Measurements from ENCODE around the gene TYRO3.

The TYRO3 gene

DNA sequence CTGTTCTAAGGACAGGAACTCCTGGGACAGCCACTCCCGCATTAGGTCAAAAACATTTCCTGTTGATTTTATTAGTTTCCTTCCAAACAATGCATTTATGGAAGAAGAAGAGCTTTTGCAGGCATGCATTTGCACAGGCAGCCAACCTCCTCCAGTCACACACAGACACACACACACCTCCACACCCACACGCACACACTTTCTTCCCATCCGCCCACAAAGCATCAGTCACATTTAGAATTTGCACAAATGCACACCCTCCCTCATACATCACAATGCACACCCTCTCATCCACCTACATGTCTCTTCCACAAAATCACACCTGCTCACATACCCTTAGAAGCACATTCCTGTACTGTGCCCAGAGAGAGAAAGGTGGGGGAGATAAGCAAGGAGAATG, 4.1 kb upstream of the TYRO3 start:
- no peaks in the 10 kb centered on the region for H3K27me3 ChIP-seq (ENCODE audit: control insufficient read depth, insufficient read depth, low read length)
- no peak overlapping the region for H3K4me3 ChIP-seq (ENCODE audit: low read depth, low read length)
- peaks cover 13% of the 10 kb centered on the region for H3K4me1 ChIP-seq (ENCODE audit: control insufficient read depth, insufficient read depth, low read length)
- no peak overlapping the region for H3K27ac ChIP-seq (ENCODE audit: low read depth, low read length)
- no peaks in the 10 kb centered on the region for H3K36me3 ChIP-seq (ENCODE audit: control insufficient read depth, insufficient read depth, low read length)
- no peaks in the 10 kb centered on the region for H3K9me3 ChIP-seq (ENCODE audit: control insufficient read depth, insufficient read depth, low read length)
- H3K9ac ChIP-seq (ENCODE audit: low read depth, low read length) = no peak overlapping the region

GRCh38 chr15:41556677-41557076, 2.3 kb upstream of the TYRO3 start:
- no peak overlapping the region for H3K27ac ChIP-seq (ENCODE audit: low read depth, low read length)
- H3K4me3 ChIP-seq (ENCODE audit: low read depth, low read length) = no peak overlapping the region
- no peaks in the 10 kb centered on the region for H3K27me3 ChIP-seq (ENCODE audit: control insufficient read depth, insufficient read depth, low read length)
- H3K9me3 ChIP-seq (ENCODE audit: control insufficient read depth, insufficient read depth, low read length) = no peaks in the 10 kb centered on the region
- H3K36me3 ChIP-seq (ENCODE audit: control insufficient read depth, insufficient read depth, low read length) = peaks cover 5% of the 10 kb centered on the region
- H3K9ac ChIP-seq (ENCODE audit: low read depth, low read length) = no peak overlapping the region
- H3K4me1 ChIP-seq (ENCODE audit: control insufficient read depth, insufficient read depth, low read length) = peaks cover 31% of the 10 kb centered on the region

DNA sequence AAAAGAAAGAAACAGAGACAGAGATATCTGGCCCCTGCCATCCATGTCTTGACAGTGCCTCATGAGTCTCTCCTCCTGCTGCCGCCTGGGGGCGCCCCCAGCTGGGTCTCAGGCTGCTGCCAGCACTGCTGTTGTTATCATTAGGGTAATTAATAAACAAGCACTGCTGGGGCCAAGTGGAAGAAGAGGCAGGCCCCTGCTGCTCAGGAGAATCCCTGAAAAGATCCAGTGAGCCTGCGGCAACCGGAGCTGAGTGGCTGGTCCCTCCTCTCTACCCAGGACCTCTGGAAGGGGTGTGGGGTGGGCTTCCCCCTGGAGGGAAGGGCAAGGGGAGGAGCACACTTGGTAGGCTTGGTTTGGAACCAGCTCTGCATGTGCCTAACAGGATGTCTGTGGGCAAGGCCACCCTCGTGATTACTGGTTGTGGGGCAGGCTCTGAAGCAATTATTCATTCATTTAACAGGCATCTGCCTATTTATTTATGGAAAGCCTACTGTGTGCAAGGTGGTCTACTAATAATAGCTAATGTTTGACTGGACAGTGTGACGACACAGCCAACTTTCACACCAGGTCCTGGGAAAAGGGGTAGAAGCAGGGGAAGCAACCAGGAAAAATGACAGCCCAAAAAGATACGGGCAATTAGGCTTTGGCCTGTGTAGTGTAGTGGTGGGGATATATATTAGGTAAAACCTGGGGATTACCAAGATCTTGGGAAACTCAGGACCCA, 1.2 kb upstream of the TYRO3 start:
- Histone ChIP-seq H3K4me3 (ENCODE audit: low read depth, low read length) (peak overlapping the region; percentile 84), H3K27ac (ENCODE audit: low read depth, low read length) (peak overlapping the region; percentile 80), H3K27me3 (ENCODE audit: control insufficient read depth, insufficient read depth, low read length) (no peaks in the 10 kb centered on the region), H3K9ac (ENCODE audit: low read depth, low read length) (peak overlapping the region; percentile 31), H3K9me3 (ENCODE audit: control insufficient read depth, insufficient read depth, low read length) (no peaks in the 10 kb centered on the region), H3K4me1 (ENCODE audit: control insufficient read depth, insufficient read depth, low read length) (peaks cover 42% of the 10 kb centered on the region), H3K36me3 (ENCODE audit: control insufficient read depth, insufficient read depth, low read length) (peaks cover 16% of the 10 kb centered on the region)

- peak overlapping the region; percentile 64 for H3K27ac ChIP-seq (ENCODE audit: low read depth, low read length)
- no peaks in the 10 kb centered on the region for H3K9me3 ChIP-seq (ENCODE audit: control insufficient read depth, insufficient read depth, low read length)
- H3K4me3 ChIP-seq (ENCODE audit: low read depth, low read length) = peak overlapping the region; percentile 84
- no peaks in the 10 kb centered on the region for H3K27me3 ChIP-seq (ENCODE audit: control insufficient read depth, insufficient read depth, low read length)
- H3K4me1 ChIP-seq (ENCODE audit: control insufficient read depth, insufficient read depth, low read length) = peaks cover 57% of the 10 kb centered on the region
- peaks cover 21% of the 10 kb centered on the region for H3K36me3 ChIP-seq (ENCODE audit: control insufficient read depth, insufficient read depth, low read length)
- peak overlapping the region; percentile 54 for H3K9ac ChIP-seq (ENCODE audit: low read depth, low read length)
These were observed 299 bp downstream of the TYRO3 start for GRCh38 chr15:41559239-41559782.

GRCh38 chr15:41560572-41560874, 1.5 kb downstream of the TYRO3 start:
- Histone ChIP-seq H3K4me3 (ENCODE audit: low read depth, low read length) (peak overlapping the region; percentile 84; the same call in 1 of the 2 replicates), H3K27me3 (ENCODE audit: control insufficient read depth, insufficient read depth, low read length) (no peaks in the 10 kb centered on the region), H3K36me3 (ENCODE audit: control insufficient read depth, insufficient read depth, low read length) (peaks cover 27% of the 10 kb centered on the region), H3K4me1 (ENCODE audit: control insufficient read depth, insufficient read depth, low read length) (peaks cover 67% of the 10 kb centered on the region), H3K27ac (ENCODE audit: low read depth, low read length) (no peak overlapping the region), H3K9me3 (ENCODE audit: control insufficient read depth, insufficient read depth, low read length) (no peaks in the 10 kb centered on the region), H3K9ac (ENCODE audit: low read depth, low read length) (no peak overlapping the region)

GRCh38 chr15:41561104-41561776, 2.2 kb downstream of the TYRO3 start:
- Histone ChIP-seq H3K9ac (ENCODE audit: low read depth, low read length) (no peak overlapping the region), H3K9me3 (ENCODE audit: control insufficient read depth, insufficient read depth, low read length) (no peaks in the 10 kb centered on the region), H3K27me3 (ENCODE audit: control insufficient read depth, insufficient read depth, low read length) (no peaks in the 10 kb centered on the region), H3K4me1 (ENCODE audit: control insufficient read depth, insufficient read depth, low read length) (peaks cover 67% of the 10 kb centered on the region), H3K36me3 (ENCODE audit: control insufficient read depth, insufficient read depth, low read length) (peaks cover 34% of the 10 kb centered on the region), H3K27ac (ENCODE audit: low read depth, low read length) (peak overlapping the region; percentile 92), H3K4me3 (ENCODE audit: low read depth, low read length) (no peak overlapping the region)

GRCh38 chr15:41561777-41562145, 2.7 kb downstream of the TYRO3 start:
- peaks cover 71% of the 10 kb centered on the region for H3K4me1 ChIP-seq (ENCODE audit: control insufficient read depth, insufficient read depth, low read length)
- no peak overlapping the region for H3K9ac ChIP-seq (ENCODE audit: low read depth, low read length)
- H3K36me3 ChIP-seq (ENCODE audit: control insufficient read depth, insufficient read depth, low read length) = peaks cover 39% of the 10 kb centered on the region
- peak overlapping the region; percentile 92 for H3K27ac ChIP-seq (ENCODE audit: low read depth, low read length)
- H3K9me3 ChIP-seq (ENCODE audit: control insufficient read depth, insufficient read depth, low read length) = no peaks in the 10 kb centered on the region
- no peak overlapping the region for H3K4me3 ChIP-seq (ENCODE audit: low read depth, low read length)
- no peaks in the 10 kb centered on the region for H3K27me3 ChIP-seq (ENCODE audit: control insufficient read depth, insufficient read depth, low read length)

DNA sequence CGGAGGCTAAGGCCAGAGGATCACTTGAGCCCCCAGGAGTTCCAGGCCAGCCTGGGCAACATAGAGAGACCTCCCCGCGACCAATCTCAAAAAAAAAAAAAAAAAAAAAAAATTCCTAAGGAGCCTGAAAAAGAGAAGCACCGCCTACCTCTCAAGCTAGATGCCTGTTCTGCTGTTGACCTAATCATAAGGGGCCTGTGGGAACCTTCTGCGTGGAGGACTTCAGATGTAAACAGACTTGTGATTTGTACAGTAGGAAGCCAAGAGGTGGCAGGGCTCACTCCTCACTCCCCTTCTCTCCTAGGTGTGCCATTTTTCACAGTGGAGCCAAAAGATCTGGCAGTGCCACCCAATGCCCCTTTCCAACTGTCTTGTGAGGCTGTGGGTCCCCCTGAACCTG, 3.2 kb downstream of the TYRO3 start:
- Histone ChIP-seq H3K27me3 (ENCODE audit: control insufficient read depth, insufficient read depth, low read length) (no peaks in the 10 kb centered on the region), H3K9ac (ENCODE audit: low read depth, low read length) (no peak overlapping the region), H3K4me3 (ENCODE audit: low read depth, low read length) (no peak overlapping the region), H3K4me1 (ENCODE audit: control insufficient read depth, insufficient read depth, low read length) (peaks cover 75% of the 10 kb centered on the region), H3K9me3 (ENCODE audit: control insufficient read depth, insufficient read depth, low read length) (no peaks in the 10 kb centered on the region), H3K36me3 (ENCODE audit: control insufficient read depth, insufficient read depth, low read length) (peaks cover 44% of the 10 kb centered on the region), H3K27ac (ENCODE audit: low read depth, low read length) (peak overlapping the region; percentile 92)

GRCh38 chr15:41562784-41563198, 3.8 kb downstream of the TYRO3 start:
- Histone ChIP-seq H3K27me3 (ENCODE audit: control insufficient read depth, insufficient read depth, low read length) (no peaks in the 10 kb centered on the region), H3K9ac (ENCODE audit: low read depth, low read length) (no peak overlapping the region), H3K9me3 (ENCODE audit: control insufficient read depth, insufficient read depth, low read length) (no peaks in the 10 kb centered on the region), H3K4me3 (ENCODE audit: low read depth, low read length) (no peak overlapping the region), H3K27ac (ENCODE audit: low read depth, low read length) (peak overlapping the region; percentile 92), H3K36me3 (ENCODE audit: control insufficient read depth, insufficient read depth, low read length) (peaks cover 44% of the 10 kb centered on the region), H3K4me1 (ENCODE audit: control insufficient read depth, insufficient read depth, low read length) (peaks cover 79% of the 10 kb centered on the region)

- H3K9me3 ChIP-seq (ENCODE audit: control insufficient read depth, insufficient read depth, low read length) = no peaks in the 10 kb centered on the region
- peak overlapping the region; percentile 60 for H3K27ac ChIP-seq (ENCODE audit: low read depth, low read length)
- peaks cover 49% of the 10 kb centered on the region for H3K36me3 ChIP-seq (ENCODE audit: control insufficient read depth, insufficient read depth, low read length)
- H3K4me1 ChIP-seq (ENCODE audit: control insufficient read depth, insufficient read depth, low read length) = peaks cover 84% of the 10 kb centered on the region
- peak overlapping the region; percentile 46; the same call in 1 of the 2 replicates for H3K9ac ChIP-seq (ENCODE audit: low read depth, low read length)
- no peaks in the 10 kb centered on the region for H3K27me3 ChIP-seq (ENCODE audit: control insufficient read depth, insufficient read depth, low read length)
- no peak overlapping the region for H3K4me3 ChIP-seq (ENCODE audit: low read depth, low read length)
These were observed 5.4 kb downstream of the TYRO3 start for GRCh38 chr15:41564286-41564959.
